H1 (cell line): ENCODE measurements around the gene TRAP1. TPM values are rescaled to one million over a fixed set of nuclear protein-coding genes. Genes with fewer than 3 reads are reported as not detected.

Source experiments
- CTCF ChIA-PET: fragments of 300-600 bp; sonication (Branson Sonifier 250); formaldehyde crosslinking; loops from one replicate; lab custom pipeline; 2021; ENCODE audit not compliant: partially characterized antibody; lab: Charles Lee
- POLR2A ChIA-PET: fragments of 300-600 bp; sonication (Branson Sonifier 250); formaldehyde crosslinking; loops from one replicate; lab custom pipeline; 2021; ENCODE audit warnings: inconsistent platforms; ENCODE audit not compliant: partially characterized antibody; lab: Charles Lee
- DNase-seq, 2 experiments: peaks; one replicate each; pipeline versions ENCODE4 v3.0.0 to v3.0.0-alpha.2; 2010 to 2022; ENCODE audit warnings: low spot score in 2 of 2, low read depth in 1 of 2, mixed read lengths in 1 of 2
- FAIRE-seq: peaks from 2 replicates; lab custom pipeline; 2011; peaks lifted over from hg19 to GRCh38; lab: Jason Lieb, UNC
- H2AFZ ChIP-seq: 2 replicates; pipeline ENCODE4 v1.8.1; 2012; ENCODE audit warnings: low read length, inconsistent platforms
- H2AK5ac ChIP-seq: 2 replicates; pipeline ENCODE4 v1.6.1; 2013; ENCODE audit warnings: low read depth, low read length
- H2BK120ac ChIP-seq: replicated peaks from 2 replicates; pipeline ENCODE3; 2013; ENCODE audit warnings: low read depth, low read length, inconsistent platforms
- H2BK12ac ChIP-seq: 2 replicates; pipeline ENCODE4 v1.6.1; 2013; ENCODE audit warnings: low read depth, low read length
- H2BK15ac ChIP-seq: 2 replicates; pipeline ENCODE4 v1.6.1; 2013; ENCODE audit warnings: low read length
- H2BK20ac ChIP-seq: 2 replicates; pipeline ENCODE4 v1.6.1; 2013; ENCODE audit warnings: low read length
- H2BK5ac ChIP-seq: 2 replicates; pipeline ENCODE4 v1.6.1; 2013; ENCODE audit warnings: low read depth, low read length
- H3K14ac ChIP-seq: 2 replicates; pipeline ENCODE4 v1.6.1; 2013; ENCODE audit warnings: inconsistent platforms; ENCODE audit not compliant: insufficient read length
- H3K18ac ChIP-seq: 2 replicates; pipeline ENCODE4 v1.6.1; 2013; ENCODE audit warnings: low read length; ENCODE audit errors: extremely low read depth
- H3K23ac ChIP-seq: 2 replicates; pipeline ENCODE4 v1.6.1; 2013; ENCODE audit warnings: inconsistent platforms; ENCODE audit not compliant: insufficient read length
- H3K23me2 ChIP-seq: 2 replicates; pipeline ENCODE4 v1.6.1; 2013; ENCODE audit warnings: low read depth, low read length
- H3K27ac ChIP-seq: 2 replicates; pipeline ENCODE4 v1.6.1; 2011; ENCODE audit warnings: low read depth, low read length, inconsistent platforms
- H3K27me3 ChIP-seq, 4 experiments: replicated peaks in 1 of 4; 1 replicate in 1 of 4; 2 replicates in 3 of 4; pipeline versions ENCODE4 v1.6.1 to v1.8.1; 2011 to 2013; ENCODE audit warnings: low read length in 3 of 4, mild to moderate bottlenecking in 3 of 4, inconsistent platforms in 2 of 4, mixed read lengths in 2 of 4, moderate library complexity in 1 of 4; ENCODE audit not compliant: control insufficient read depth in 3 of 4, insufficient read depth in 3 of 4; ENCODE audit errors: extremely low read depth in 1 of 4
- H3K36me3 ChIP-seq, 4 experiments: 2 replicates each; pipeline versions ENCODE4 v1.6.1 to v1.8.1; 2011 to 2013; ENCODE audit warnings: mild to moderate bottlenecking in 4 of 4, low read length in 3 of 4, moderate library complexity in 2 of 4, control low read depth in 1 of 4, inconsistent platforms in 1 of 4; ENCODE audit not compliant: insufficient read depth in 4 of 4, control insufficient read depth in 2 of 4
- H3K4ac ChIP-seq: replicated peaks from 2 replicates; pipeline ENCODE3; 2013; ENCODE audit warnings: low read length, low read depth, mixed read lengths, inconsistent platforms; ENCODE audit not compliant: insufficient read length
- H3K4me1 ChIP-seq, 4 experiments: replicated peaks in 1 of 4; 1 replicate in 1 of 4; 2 replicates in 3 of 4; pipeline versions ENCODE4 v1.6.1 to v1.8.1; 2011 to 2013; ENCODE audit warnings: low read length in 3 of 4, inconsistent platforms in 2 of 4, mixed read lengths in 1 of 4; ENCODE audit not compliant: insufficient read depth in 4 of 4, control insufficient read depth in 3 of 4
- H3K4me2 ChIP-seq, 2 experiments: 2 replicates each; pipeline versions ENCODE4 v1.6.1 to v1.8.1; 2011 to 2013; ENCODE audit warnings: low read depth in 2 of 2, low read length in 2 of 2, control low read depth in 1 of 2, inconsistent platforms in 1 of 2, mild to moderate bottlenecking in 1 of 2; ENCODE audit not compliant: insufficient read depth in 1 of 2
- H3K4me3 ChIP-seq, 4 experiments: fragments of 200-600, 300-600 bp in 1 of 4; sonication (generic), shearing (Covaris generic), sonication (Bioruptor Twin) in 1 of 4; 2 replicates each; pipeline versions ENCODE4 v1.5.1 to v1.8.1; 2011 to 2016; ENCODE audit warnings: low read length in 4 of 4, low read depth in 3 of 4, control low read depth in 2 of 4, inconsistent platforms in 2 of 4, mild to moderate bottlenecking in 2 of 4, mixed read lengths in 1 of 4, moderate library complexity in 1 of 4; ENCODE audit not compliant: insufficient read depth in 2 of 4; ENCODE audit errors: extremely low read depth in 1 of 4
- H3K56ac ChIP-seq: replicated peaks from 2 replicates; pipeline ENCODE3; 2013; ENCODE audit warnings: low read depth, mild to moderate bottlenecking, mixed read lengths, low read length, inconsistent platforms; ENCODE audit not compliant: insufficient read length
- H3K79me1 ChIP-seq: 2 replicates; pipeline ENCODE4 v1.6.1; 2013; ENCODE audit warnings: low read depth, low read length, control low read depth
- H3K79me2 ChIP-seq, 2 experiments: 2 replicates each; pipeline versions ENCODE4 v1.6.1 to v1.8.1; 2012 to 2013; ENCODE audit warnings: low read length in 2 of 2, mild to moderate bottlenecking in 2 of 2, inconsistent platforms in 1 of 2; ENCODE audit not compliant: insufficient read depth in 2 of 2, control insufficient read depth in 1 of 2
- H3K9ac ChIP-seq, 4 experiments: replicated peaks in 1 of 4; 1 replicate in 1 of 4; 2 replicates in 3 of 4; pipeline versions ENCODE4 v1.6.1 to v1.8.1; 2011 to 2013; ENCODE audit warnings: low read depth in 3 of 4, low read length in 3 of 4, control low read depth in 2 of 4, mild to moderate bottlenecking in 2 of 4, moderate library complexity in 2 of 4, inconsistent platforms in 1 of 4; ENCODE audit errors: extremely low read depth in 1 of 4
- H3K9me3 ChIP-seq, 2 experiments: 2 replicates each; pipeline versions ENCODE4 v1.6.1 to v1.8.1; 2012 to 2013; ENCODE audit warnings: mild to moderate bottlenecking in 2 of 2, moderate library complexity in 2 of 2, control low read depth in 1 of 2, inconsistent platforms in 1 of 2, low read depth in 1 of 2, low read length in 1 of 2, mixed read lengths in 1 of 2; ENCODE audit not compliant: insufficient read depth in 2 of 2
- H4K20me1 ChIP-seq, 2 experiments: replicated peaks in 1 of 2; 2 replicates each; pipeline versions ENCODE3 to v1.8.1; 2011 to 2013; ENCODE audit warnings: inconsistent platforms in 2 of 2, low read length in 2 of 2, mild to moderate bottlenecking in 1 of 2; ENCODE audit not compliant: insufficient read depth in 2 of 2, control insufficient read depth in 1 of 2
- H4K5ac ChIP-seq: 2 replicates; pipeline ENCODE4 v1.6.1; 2013; ENCODE audit warnings: low read length, low read depth, mixed read lengths, inconsistent platforms; ENCODE audit not compliant: insufficient read length
- H4K8ac ChIP-seq: 2 replicates; pipeline ENCODE4 v1.8.0; 2013; ENCODE audit warnings: mild to moderate bottlenecking, moderate library complexity, low read length, inconsistent platforms; ENCODE audit not compliant: insufficient read depth; ENCODE audit errors: extremely low read depth
- H4K91ac ChIP-seq: replicated peaks from 2 replicates; pipeline ENCODE3; 2013; ENCODE audit warnings: low read length, mixed read lengths, inconsistent platforms; ENCODE audit not compliant: insufficient read length
- BRCA1 ChIP-seq: IDR thresholded peaks from 2 replicates; pipeline ENCODE4 v1.6.1; 2012; ENCODE audit warnings: low read depth, low read length, improper control_type of control experiment
- CREB1 ChIP-seq: IDR thresholded peaks from 2 replicates; pipeline ENCODE4 v1.6.1; 2012; ENCODE audit warnings: inconsistent platforms
- GTF2F1 ChIP-seq: IDR thresholded peaks from 2 replicates; pipeline ENCODE4 v1.6.1; 2012; ENCODE audit warnings: low read depth, low read length, improper control_type of control experiment, borderline replicate concordance
- HDAC2 ChIP-seq, 2 experiments: fragments of 300-600 bp in 1 of 2; sonication (generic) in 1 of 2; IDR thresholded peaks; 2 replicates each; pipeline ENCODE4 v1.6.1; 2011 to 2012; ENCODE audit warnings: low read depth in 2 of 2, low read length in 2 of 2, mild to moderate bottlenecking in 2 of 2, moderate library complexity in 2 of 2, borderline replicate concordance in 1 of 2, inconsistent platforms in 1 of 2
- MAFK ChIP-seq: IDR thresholded peaks from 2 replicates; pipeline ENCODE4 v1.6.1; 2012; ENCODE audit warnings: low read depth, mild to moderate bottlenecking, improper control_type of control experiment, low read length
- RXRA ChIP-seq: IDR thresholded peaks from 2 replicates; pipeline ENCODE4 v1.6.1; 2011; ENCODE audit warnings: low read depth, mild to moderate bottlenecking, low read length, moderate library complexity; ENCODE audit not compliant: insufficient read depth
- SAP30 ChIP-seq: fragments of 300-600 bp; sonication (generic); IDR thresholded peaks from 2 replicates; pipeline ENCODE4 v1.7.1; 2012; ENCODE audit warnings: low read length, moderate library complexity, mild to moderate bottlenecking, inconsistent platforms; ENCODE audit not compliant: insufficient read depth, insufficient replicate concordance
- SIX5 ChIP-seq: IDR thresholded peaks from 2 replicates; pipeline ENCODE4 v1.6.1; 2011; ENCODE audit warnings: mild to moderate bottlenecking, low read depth, low read length
- TCF12 ChIP-seq: IDR thresholded peaks from 2 replicates; pipeline ENCODE4 v1.6.1; 2011; ENCODE audit warnings: low read depth, mild to moderate bottlenecking, low read length
- ZNF274 ChIP-seq: IDR thresholded peaks from 2 replicates; pipeline ENCODE4 v1.7.0; 2012; ENCODE audit warnings: low read length, borderline replicate concordance; ENCODE audit errors: extremely low read depth
- WGBS, 2 experiments: shearing (Covaris generic) in 1 of 2; methylation state at CpG; one replicate each; pipeline versions ENCODE4 v1.1.6 to v1.1.7; 2013 to 2015; ENCODE audit warnings: low lambda C conversion rate in 2 of 2, mixed read lengths in 2 of 2, inconsistent platforms in 1 of 2, low coverage in 1 of 2, missing lambda C conversion rate in 1 of 2; ENCODE audit not compliant: insufficient replicate concordance in 2 of 2, insufficient coverage in 1 of 2, insufficient read length in 1 of 2; ENCODE audit errors: extremely low coverage in 1 of 2, missing lambda C conversion rate in 1 of 2; 5-methylcytosine and 5-hydroxymethylcytosine counted together
- polyA plus RNA-seq, 7 experiments: library from polyadenylated mRNA; depleted of rRNA in 3 of 7; stranded (reverse) in 5 of 7; unstranded in 2 of 7; fragments of >200 nt in 5 of 7; fragments of 200-250 nt in 2 of 7; gene quantifications; 1 replicate in 5 of 7; 2 replicates in 1 of 7; 4 replicates in 1 of 7; pipeline versions ENCODE4 v1.2.1 to v1.2.3, GENCODE V29; 2011 to 2013; ENCODE audit warnings: missing spikeins in 2 of 7, mixed read lengths in 2 of 7
- total RNA-seq: library from RNA; stranded (reverse); fragmentation: NEBNext Ultra II Directional; extraction: Animal tissue kit (Norgen Biotek cat#: 25700); gene quantifications from 2 replicates; pipeline ENCODE4 v1.2.1, GENCODE V29; 2021
- TF ChIP-seq, protein P1 (sequence below): IDR thresholded peaks from 2 replicates; pipeline ENCODE4 v1.6.1; 2012; ENCODE audit warnings: inconsistent platforms

The TRAP1 gene
- total and polyA plus RNA-seq, 2 of the 8 experiments (the other 6 are each of a cell fraction or from before 2014, with no cell fraction given) = 215 to 283 TPM

DNA sequence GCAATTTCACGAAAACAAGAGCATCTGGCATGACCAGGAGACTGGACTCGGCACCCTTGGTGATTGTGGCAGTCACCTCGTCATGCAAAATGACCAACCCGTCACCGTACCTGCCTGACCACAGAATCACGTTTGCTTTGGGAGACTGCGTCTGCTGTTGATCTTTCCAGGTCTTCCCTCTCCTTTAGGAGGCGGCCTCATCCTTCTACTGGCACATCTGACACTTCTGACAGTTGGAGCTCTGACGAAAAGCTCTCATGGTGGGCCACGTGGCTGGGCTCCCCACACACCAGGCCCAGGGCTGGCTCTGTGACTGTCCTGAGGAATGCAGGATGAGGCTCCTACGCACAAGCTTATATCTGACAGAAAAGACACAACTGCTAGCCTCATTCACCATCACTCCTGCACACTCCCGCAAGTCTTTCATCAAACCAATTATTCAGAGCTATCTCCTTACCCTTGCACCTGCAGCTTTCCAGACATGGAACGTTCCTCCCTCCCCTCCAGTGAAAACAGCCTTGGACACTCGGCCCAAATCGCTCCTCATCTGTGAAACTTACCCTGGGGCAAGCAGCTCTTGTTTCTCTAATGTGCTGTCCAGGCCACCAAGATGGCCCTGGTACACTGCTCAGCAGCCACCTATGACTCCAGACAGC is 3.6 kb downstream of the TRAP1 start:
- ChIA-PET CTCF (interaction anchor here (0.8 to 5.9 kb wide), 3 partner anchors 9 to 60 kb away, joined by 4 to 28 read pairs (median 4); no protein-coding TSS in a partner anchor), POLR2A (interaction anchor here (1.0 to 3.7 kb wide), 7 partner anchors 10 to 128 kb away, joined by 3 to 15 read pairs (median 3); no protein-coding TSS in a partner anchor)
- Histone ChIP-seq H3K27me3 (no peaks in the 10 kb centered on the region), H3K4me2 (no peak overlapping the region), H3K9me3 (no peaks in the 10 kb centered on the region), H4K8ac (no peak overlapping the region), H3K4me1 (peaks cover 0 to 6% (median 1%) of the 10 kb centered on the region in 4 experiments; a peak in 4 of 7 replicates), H3K18ac (no peak overlapping the region), H3K4me3 (no peak overlapping the region), H3K9ac (peak overlapping the region in 1 of 4 experiments; percentile 27; a peak in 2 of 7 replicates), H2BK12ac (no peak overlapping the region), H3K23ac (no peak overlapping the region), H3K79me1 (peaks cover 13% of the 10 kb centered on the region; the same call in 1 of the 2 replicates), H2AK5ac (peak overlapping the region; percentile 61; the same call in 1 of the 2 replicates), H3K56ac (no peak overlapping the region), H2BK5ac (no peak overlapping the region; the same call in 1 of the 2 replicates), H3K36me3 (peaks cover 0 to 22% (median 3%) of the 10 kb centered on the region in 4 experiments; a peak in 4 of 8 replicates), H3K14ac (no peak overlapping the region), H2AFZ (no peak overlapping the region), H3K23me2 (peaks cover 10% of the 10 kb centered on the region), H3K79me2 (peaks cover 8 to 77% of the 10 kb centered on the region in 2 experiments), H2BK120ac (no peak overlapping the region), H4K91ac (no peak overlapping the region), H3K27ac (no peak overlapping the region), H2BK15ac (no peak overlapping the region), H2BK20ac (no peak overlapping the region), H4K20me1 (peaks cover 4% of the 10 kb centered on the region in 2 experiments), H3K4ac (no peak overlapping the region)
- FAIRE-seq (no peak), DNase-seq (no peak)
- WGBS, 2 experiments = 93% methylated on average over 15 of the region's 15 CpGs; no CpG with 5 or more reads in 1 of the 2 experiments
- TF ChIP-seq BRCA1 (no peak), HDAC2 (IDR thresholded peaks at IDR 0.05; ENCODE audit: borderline replicate concordance in 1 of 2, low read depth in 2 of 2, low read length in 2 of 2) (no peak), SIX5 (no peak), RXRA (no peak), MAFK (no peak), TCF12 (no peak), CREB1 (no peak), ZNF274 (no peak), GTF2F1 (no peak), SAP30 (no peak)
- TF ChIP-seq, protein P1, sequence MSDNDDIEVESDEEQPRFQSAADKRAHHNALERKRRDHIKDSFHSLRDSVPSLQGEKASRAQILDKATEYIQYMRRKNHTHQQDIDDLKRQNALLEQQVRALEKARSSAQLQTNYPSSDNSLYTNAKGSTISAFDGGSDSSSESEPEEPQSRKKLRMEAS = no peak
- TF ChIP-seq, all 59 proteins: peak for 0
- H4K5ac ChIP-seq = no peak overlapping the region
